CD4-positive, alpha-beta T cell treated with Interleukin-6 for 4 hours (primary cell): ENCODE results near the gene LSS.

Experiments used
- DNase-seq: peaks from one replicate; pipeline ENCODE4 v3.0.0-alpha.2; 2020; ENCODE audit warnings: mixed read lengths

The LSS gene

DNA sequence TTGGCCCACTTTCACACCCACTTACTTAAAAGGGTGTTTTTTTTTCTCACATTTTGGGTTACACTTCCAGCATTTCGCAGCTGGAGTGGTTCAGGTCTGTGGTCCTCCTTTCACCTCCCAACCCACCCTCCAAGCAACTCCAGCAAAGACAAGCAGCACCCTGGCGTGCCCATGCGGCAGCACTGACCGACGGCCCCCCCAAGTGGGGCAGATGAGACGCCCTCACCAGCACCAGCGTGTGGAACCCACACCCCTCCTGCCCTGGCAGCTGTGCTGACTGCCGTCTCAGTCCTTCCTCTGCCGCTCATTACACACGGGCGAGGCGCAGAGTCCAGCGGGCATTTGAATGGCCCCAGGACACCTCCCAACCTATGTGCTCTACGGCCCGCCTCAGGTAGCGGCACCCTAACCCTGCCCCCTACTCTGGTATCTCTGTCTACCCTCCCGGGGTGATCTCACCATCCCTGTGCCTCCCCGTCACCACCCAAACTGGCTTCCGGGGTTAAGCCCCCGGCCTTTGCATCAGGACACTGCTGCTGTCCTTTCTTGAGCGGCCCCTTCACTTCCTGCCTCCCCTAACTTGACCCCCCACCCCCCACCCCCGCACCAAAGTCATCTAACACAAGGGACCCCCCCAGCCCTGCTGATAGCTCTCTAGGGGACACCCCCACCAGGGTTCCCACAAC lies 10.9 kb downstream of the LSS start:
- no peak for DNase-seq

DNA sequence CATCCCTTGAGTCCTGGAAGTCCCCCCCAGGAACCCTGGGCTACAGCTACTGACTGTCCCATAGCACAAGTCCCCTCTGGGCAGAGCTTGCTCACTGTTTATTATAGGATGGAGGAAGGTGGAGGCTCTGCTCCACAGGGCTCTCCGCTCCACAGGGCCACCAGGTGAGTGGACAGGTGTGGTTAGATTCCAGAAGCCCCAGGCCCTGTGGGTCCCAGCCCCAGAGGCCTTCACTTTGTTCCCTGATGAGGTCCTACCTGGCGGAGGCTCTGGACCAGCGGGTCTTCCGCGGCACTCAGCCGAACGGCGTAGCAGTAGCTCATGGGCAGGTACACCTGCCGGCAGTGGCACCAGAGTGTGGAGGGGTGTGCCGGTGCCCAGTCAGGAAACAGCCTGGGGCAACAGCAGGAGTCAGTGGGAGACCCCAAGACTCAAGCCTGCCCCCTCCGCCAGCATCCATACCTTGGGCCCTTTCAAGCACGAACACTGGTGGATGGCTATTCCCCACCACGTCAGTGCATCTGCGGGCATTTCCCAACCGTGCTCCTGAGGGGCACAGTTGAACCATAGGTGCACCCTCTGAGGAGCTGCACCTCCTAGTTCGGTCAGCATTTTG lies 12.3 kb downstream of the LSS start:
- DNase-seq, result no peak

DNA sequence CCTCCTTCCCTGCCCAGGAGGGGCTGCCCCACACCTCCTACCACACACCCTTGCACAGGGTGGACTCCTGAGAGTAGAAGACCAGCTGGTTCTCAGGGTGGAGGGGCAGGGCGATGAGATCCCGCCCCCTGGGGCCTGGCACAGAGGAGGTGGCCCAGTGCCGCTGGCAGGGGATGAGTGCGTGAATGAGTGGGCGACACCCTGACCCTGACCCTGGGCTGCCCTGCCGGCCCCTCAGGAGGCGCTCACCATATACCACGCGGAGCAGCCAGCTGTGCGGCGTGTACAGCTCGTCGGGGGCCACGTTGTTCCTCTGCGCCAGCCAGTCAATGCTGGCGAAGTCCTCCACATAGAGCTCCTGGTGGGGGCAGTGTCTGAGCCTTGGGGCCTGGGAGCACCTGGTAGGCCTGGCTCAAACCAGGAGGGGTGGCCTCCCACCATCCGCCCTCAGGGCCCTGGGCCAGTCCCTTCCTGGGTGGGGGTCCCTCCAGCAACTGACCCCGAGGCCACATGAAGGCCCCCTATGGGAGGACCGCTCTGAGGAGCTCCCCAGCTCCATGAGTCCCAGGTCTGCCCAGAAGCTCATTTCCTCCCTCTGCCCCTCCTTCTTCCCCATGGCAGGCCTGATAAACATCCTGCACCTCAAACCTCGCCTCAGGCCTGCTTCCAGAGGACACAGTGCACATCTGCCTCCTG lies 13.0 kb downstream of the LSS start:
- DNase-seq, result no peak

DNA sequence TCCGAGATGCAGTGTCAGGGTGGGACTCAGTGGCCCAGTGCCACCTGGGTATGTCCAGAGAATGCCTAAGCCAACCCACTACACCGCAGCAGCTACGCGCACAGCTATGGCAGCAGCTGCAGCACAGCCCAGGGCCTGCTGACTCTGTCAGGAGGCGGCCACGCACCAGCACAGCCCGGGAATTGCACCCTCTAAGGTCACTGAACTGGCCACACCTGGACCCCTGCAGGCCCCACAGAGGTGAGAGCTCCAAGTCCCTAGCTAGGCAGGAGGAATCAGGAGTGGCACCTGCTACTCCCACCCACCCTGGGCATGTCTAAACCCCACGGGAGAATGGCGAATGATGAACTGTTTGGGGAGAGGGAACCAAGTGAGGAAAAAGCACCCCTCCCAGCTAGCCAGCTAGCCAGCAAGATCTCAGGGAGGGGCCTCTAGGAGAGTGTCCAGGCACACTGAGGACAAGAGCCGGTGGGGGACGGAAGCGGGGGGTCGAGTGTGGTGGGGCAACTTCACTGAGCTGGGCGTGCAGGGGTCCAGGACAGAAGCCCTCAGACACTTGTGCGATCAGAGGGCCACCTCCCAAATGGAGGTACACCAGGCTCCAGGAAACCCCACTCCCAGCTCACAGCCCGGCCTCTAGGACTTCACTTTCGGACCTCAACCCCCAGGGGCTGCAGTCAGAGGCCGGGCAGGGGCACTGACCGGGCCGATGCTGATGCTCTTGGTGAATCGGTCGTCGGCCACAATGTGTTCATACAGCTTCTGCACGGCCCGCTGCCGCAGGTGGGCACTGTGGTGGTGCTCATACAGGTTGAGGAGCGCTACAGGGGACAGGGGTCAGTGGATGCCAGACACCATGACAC lies 13.9 kb downstream of the LSS start:
- no peak for DNase-seq

DNA sequence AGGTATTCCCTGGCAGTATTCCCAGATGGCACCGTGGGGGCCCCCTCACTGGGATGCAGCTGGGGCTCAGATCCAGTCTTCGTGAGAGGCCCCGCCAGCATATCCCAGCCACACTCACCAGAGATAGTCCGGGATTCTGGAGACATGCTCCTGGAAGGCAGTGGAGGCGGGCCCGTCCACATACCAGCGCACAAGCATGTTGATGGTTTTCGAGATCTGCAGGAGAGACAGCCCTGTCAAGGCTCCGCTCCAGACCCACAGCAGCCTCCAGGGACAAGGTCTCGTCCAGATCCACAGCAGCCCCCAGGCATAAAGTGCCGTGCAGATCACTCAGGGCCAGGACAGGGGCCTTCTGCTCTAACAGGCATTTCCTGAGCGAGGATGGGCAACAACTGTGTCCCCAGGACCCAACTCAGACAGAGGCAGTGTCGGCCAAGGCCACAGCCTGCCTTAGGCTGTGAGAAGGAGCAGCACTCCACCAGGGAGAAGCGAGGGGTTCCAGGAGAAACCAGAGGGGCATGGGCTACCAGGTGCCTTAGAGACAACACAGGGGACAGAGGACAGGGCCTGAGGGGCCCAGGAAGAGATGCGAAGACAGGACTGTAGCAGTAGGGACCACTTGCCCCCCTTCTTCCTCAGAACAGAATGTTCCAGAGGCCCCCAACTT lies 14.8 kb downstream of the LSS start:
- DNase-seq, result no peak

DNA sequence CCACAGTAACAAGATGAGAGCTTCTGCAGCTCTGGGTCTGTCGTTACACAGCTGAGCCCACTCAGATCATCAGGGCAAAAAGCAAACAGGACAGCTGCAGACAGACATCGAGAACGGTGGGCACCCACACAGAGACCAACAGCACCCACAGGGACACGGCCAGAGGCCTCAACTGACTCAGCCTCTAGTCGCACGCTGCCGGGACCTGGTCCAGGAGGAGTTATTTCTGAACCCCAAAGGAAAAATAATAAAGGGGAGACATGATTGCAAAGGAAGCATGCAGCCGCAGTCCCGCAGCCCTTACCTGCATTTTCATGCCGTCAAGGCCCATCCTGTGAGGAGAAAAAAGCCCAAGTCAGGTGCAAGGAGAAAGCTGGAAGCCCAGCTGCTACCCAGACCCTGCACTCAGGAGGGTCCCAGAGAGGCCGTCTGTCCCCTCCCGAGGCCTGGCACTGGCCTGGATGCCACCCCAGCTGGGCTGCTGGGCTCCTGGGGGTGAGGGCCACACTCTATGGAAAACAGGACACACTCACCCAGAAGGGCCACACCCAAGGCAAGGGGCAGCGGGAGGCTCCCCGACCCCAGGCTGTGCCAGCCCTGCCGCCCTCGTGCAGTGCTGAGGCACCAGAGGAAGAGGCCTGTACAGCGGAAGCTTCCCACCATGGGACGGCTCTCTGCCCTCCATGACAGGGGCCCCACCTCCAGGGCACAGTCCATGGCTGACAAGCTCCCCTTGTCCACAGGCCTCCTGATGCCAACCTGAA lies 15.7 kb downstream of the LSS start:
- no peak for DNase-seq

DNA sequence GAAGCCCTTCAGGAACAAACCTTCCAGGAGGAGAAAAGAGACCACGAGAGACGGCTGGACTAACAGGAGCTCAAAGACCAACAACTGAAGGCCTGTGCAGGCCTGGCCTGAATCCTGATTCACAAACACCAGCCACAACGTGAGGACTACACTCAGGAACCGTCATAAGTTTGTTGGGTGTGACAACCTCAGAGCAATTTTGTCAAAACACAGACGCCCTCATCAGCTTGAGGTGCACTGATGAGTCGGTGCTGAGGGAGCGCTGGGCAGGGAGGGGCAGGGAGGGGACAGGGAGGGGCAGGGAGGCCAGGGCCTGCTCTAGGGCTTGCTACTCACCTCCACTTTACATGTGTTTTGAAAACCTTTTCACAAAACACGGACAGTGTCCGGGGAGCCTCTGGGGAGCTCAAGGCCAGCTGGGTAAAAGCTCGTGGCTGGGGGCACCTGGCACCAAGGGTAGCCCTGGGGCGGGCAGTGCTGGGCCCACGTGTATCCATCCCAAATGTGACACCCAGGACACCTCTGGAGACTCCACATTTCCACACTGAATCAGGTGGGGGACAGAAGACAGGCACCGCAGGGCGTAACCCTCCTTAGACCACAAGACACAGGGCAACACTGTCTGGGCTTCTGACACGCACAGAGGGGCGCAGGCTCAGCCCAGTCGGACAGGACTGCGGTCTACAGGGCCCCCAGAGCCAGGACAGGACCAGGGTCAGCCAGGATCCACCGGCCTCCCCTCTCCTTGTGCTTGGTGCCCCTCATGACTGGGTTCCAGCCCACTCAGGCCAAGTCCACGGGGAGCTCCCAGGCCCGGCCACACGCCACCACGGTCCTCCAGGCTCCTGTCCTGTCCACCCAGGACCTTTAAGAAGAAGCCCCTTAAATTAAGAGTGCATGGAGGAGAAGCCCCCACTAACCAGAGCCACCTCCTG lies 16.5 kb downstream of the LSS start:
- DNase-seq, result no peak

DNA sequence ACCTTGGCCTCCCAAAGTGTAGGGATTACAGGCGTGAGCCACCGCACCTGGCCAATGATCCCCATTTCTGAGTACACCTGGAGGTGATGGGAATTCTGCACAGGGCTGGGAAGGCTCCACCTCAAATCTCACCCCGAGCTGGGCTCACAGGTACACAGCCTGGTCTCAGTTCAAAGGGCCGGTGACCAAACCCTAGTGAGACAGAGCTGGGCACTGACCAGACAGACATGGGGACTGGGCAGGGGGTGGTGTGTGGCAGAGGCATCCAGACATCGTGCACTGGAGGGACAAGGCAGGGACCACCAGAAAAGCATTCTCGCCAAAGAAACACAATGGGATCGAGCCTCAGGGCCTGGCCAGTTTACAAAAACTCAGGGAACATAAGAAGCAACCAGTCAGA lies 17.2 kb downstream of the LSS start:
- no peak for DNase-seq

DNA sequence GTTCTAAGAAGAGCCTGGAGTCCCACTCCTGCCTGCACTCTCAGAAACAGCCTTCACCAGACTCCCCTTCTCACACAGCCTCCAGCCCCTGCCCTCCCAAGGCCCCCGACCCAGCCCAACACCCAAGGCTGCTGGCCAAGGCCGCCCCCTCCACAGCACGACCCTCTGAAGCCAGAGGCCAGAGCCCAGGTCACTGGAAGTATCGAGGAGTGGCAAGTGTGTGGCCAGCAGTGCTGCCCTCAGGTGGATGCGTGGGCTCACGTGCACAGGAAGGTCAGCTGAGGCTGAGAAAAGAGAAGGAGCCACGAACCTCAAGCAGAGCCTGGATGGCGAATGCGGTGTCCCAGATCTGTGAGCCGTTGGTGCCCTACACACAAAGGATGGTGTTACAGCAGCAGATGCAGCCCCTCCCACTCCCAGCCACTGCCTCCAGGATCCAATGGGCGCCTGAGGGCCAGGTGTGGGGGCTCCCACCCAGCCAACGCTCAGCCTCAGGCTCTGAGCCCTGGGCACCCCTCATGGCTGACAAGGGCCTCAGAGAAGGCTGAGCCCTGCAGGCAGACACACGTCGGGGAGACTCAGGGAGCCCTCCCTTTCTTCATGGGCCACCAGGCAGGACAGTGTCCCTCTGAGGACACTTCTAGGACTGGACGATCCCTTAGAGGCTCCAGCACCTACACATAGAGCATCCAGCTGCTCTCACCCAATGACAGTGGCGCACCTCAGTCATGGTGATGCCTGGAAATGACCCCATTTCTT lies 18.0 kb downstream of the LSS start:
- no peak for DNase-seq

DNA sequence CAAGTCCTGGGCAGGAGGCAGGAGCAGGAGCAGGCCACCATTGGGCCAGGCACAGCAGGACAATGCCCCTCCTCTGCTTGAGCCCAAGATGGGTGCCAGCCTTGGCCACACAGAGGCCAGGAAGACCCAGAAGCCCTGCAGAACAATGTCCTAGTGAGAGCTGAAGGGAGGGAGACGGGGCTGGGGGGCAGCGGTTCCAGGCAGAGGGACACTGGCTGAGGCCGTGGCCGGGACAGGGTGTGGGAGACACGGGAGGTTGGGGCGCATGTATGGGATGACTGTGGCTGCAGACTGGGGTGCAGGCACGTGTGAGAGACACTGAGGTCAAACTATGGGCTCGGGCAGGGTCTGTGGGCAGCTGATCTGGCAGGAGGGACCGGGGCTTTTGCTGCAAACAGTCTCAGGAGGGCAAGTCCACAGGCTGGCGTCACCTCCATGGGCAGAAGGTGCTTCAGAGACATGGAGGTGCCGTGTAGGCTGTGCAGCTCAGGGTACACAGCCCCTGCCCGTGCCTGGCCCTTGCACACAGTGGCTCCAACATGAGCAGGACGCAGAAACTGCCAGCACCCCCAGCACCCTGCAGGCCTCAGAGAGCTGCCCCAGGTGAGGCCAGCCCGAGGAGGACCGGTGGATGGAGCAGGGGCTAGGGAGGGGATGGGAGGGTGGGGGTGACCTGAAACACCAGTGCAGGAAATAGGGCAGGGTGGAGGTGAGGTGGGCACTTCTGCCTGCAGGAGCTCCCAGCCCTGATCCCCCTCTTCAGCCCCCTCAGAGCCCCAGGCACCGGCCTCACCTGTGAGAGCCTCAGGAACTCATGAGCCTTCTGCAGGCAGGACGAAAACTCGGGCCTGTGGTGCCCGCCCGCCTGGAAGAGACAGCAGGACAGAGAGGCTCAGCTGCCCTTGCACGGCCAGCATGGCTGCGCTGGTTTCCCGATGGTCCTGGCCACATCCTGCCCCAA lies 19.5 kb downstream of the LSS start:
- DNase-seq, result no peak

DNA sequence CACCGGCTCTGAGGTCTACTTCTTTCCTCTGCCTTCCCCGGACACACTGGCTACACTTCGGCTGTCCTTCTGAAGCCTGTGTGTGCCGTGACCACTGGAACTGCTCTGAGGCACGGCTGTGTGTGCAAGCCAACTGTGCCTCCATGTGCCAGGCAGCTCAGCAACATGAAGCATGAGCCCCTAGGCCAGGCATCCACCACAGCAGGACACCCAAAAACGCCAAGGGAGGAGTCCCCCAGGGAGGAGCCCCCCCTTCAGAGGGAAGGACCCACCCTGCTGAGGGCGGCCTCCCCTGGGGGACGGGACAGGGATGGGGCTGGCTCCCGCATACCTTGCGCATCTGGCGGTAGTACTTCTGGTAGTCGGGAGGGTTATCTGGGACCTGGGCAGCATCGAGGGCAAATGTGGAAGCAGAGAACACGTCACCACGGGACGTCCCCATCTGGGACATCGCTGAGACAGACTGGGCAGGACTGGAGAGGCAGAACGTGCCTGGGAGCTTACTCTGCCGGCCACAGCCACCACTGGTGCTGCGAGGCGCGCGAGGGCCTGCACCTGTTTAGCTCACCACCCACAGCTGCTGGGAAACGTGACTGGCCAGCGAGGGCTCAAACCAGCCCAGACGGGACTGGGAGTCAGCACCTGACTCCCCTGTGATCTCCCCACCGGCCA lies 20.5 kb downstream of the LSS start:
- DNase-seq, result no peak

DNA sequence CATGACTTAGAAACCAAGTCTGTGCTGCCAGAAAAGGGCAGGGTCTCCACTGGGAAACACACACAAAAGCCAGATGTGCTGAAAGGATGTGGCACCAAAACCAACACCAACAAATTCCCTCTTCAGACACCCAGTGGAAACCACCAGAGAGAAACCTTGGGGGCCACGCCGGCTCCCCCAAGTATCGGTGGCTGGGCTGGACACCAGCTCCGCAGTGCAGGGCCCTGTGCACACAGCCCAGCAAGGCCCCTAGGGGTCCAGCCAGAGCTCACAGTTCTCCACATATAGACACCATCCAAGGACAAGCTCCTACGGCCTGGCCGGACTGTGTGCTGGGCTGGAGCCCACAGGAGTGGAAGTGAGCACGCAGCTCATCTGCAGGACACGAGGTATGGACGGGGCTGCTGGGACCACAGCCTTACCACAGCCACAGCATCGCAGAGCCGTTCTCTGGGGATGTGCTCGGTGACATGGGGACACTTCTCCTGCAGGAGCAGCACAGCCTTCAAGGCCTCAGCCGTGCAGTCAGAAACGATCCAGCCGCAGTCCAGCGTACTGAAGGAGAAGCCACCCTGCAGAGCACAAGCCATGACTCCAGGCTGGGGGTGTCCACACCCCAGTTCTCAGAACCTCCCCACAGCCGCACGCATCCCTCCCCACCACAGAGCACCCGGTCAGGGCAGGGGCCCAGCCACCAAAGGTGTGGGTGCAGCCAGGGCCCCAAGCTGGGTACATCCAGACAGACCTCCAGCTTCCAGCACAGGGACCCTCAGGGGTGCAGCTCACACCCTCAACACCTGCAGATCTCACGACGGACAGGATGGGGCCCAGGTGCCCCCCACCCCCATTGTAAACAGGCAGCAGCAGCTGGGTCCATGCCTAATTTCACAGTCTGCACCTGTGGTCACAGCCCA lies 21.3 kb downstream of the LSS start:
- no peak for DNase-seq

DNA sequence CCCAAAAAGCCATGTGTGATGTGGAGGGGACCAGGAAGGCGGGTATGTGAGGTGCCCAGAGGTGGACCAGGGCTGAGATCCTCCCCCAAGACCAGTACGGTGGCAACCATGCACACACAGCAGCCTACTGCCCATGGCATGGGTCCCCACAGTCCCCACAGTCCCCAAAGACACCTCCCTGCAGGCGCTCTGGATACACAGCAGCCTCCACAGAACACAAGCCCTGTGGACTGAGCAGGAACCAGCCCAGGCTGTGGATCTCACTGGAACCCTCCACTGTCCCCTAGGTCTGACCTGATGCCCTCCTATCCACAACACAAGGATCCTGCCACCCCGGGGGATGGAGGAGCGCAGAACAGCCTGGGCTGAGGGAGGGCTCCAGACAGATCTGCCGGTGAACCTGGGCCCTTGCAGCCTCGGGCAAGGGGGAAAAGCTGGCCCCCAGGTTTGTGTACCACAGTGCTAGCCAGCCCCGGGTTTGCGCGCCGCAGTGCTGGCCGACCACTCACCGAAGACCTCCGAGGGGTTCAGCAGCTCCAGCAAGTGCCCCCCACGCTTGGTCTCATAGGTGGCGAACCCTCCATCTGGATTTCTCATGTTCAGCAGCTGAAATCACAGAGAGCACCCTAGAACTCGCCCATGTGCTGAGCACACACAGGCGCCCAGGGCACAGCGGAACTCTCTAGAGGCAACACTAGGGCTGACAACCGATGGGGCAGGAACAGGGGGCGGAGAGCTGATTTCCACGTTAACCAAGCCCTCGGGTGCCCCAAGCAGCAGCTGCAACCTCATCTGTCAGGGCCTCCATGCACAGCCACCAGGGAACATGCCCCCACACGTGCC lies 22.2 kb downstream of the LSS start:
- no peak for DNase-seq

DNA sequence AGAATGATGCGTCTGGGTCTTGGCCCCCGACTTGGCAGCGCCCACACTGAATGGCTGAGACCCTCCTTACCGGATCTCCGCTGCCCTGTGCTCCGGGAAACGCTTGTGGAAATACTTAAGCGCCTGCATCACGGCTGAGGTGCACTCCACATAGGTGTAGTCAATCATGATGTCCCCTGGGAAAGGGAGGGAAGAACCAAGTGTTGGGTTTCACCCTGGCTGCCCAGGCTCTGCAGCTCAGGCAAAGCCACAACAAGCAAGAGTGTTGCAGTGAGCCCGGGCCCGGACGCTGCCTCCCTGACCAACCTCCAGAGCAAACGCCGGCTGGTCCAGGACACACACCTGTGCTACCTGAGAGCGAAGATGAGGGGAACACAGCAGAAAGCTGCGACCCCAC lies 22.8 kb downstream of the LSS start:
- DNase-seq, result no peak

DNA sequence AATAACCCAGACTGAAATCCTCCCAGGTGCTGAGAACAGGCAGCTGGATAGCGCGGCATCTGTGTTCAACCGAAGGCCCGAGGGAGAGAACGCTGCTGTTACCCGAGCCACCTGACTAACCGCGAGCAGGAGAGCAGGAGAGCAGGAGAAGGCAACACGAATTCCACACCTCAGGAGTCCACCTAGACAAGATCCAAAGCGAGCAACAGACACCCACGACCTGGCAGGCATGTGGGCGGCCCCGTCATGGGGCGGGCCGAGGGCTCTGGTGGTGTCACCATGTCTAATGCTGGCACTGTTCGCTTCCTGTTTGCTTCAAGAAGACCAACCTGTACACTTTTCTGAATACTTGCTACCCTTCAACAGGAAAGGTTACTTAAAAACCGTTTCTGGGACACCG lies 23.4 kb downstream of the LSS start:
- no peak for DNase-seq

DNA sequence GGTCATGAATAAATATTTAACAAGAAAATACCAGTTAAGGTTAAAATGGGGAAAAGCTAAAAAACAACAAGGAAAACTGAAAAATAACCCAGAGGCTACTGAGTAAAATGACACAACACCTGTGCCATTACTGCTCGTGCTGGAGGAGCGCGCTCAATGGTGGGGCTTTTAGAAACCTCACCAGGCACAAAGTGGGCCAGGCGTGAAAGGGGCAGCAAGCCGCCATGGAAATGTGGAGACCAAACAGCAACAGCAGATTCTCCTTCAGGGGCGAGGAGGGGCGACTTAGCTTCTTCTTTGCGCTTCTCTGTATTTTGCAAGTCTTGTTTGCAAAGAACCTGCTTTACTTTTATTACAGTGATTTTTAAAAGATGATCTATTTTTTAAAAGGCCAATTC lies 25.4 kb downstream of the LSS start:
- no peak for DNase-seq
